Measurements from ENCODE around the gene UCK2. TPM values are rescaled to one million over a fixed set of nuclear protein-coding genes. Genes with fewer than 3 reads are reported as not detected.

UCK2 gene
- total and polyA plus RNA-seq, 10 of the 15 experiments (the other 5 are each of a cell fraction or from before 2014, with no cell fraction given): 55.3 to 106 (median 84.9) TPM

DNA sequence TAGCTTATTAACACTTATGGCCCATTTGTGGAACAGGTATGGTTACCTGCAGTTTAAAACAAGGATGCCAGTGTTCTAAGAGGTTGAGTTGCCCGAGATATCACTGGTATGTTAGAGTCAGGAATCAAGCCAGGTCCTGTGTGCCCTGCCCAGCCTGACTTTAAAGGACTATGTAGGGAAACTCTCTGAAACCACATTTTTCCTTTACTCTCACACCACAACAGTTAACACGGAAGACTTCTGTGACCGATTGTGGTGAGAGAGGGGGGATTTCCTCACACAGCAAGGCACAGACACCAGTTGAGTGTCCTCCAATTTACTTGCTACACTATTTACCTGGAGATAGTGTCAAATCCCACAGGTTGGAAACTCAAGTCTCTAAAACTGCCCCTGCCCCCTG lies 47.8 kb downstream of the UCK2 start (continued):
- no peak for TF ChIP-seq MXI1 (IDR thresholded peaks at IDR 0.05; ENCODE audit: low read depth, low read length)
- TF ChIP-seq MEF2A (IDR thresholded peaks at IDR 0.05; ENCODE audit: insufficient read depth, low read depth, low read length): no peak
- no peak for TF ChIP-seq POLR2A (IDR thresholded peaks at IDR 0.05; ENCODE audit: low read depth, low read length)
- no peak for TF ChIP-seq NR2C1 (IDR thresholded peaks at IDR 0.05)
- TF ChIP-seq EGR1 (IDR thresholded peaks at IDR 0.05; ENCODE audit: borderline replicate concordance in 1 of 2, low read depth in 2 of 2, low read length in 2 of 2): no peak
- peak; percentile 66 for TF ChIP-seq MTA2 (IDR thresholded peaks at IDR 0.05; ENCODE audit: low read depth)
- no peak for TF ChIP-seq ATF7 (IDR thresholded peaks at IDR 0.05; ENCODE audit: low read depth)
- no peak for TF ChIP-seq BACH1 (IDR thresholded peaks at IDR 0.05; ENCODE audit: borderline replicate concordance)
- TF ChIP-seq SMC3 (IDR thresholded peaks at IDR 0.05; ENCODE audit: borderline replicate concordance, low read length): no peak
- peak; percentile 96 for TF ChIP-seq RUNX3 (IDR thresholded peaks at IDR 0.05; ENCODE audit: low read length)
- no peak for TF ChIP-seq STAT3 (IDR thresholded peaks at IDR 0.05; ENCODE audit: low read depth, low read length)
- TF ChIP-seq BRCA1 (IDR thresholded peaks at IDR 0.05; ENCODE audit: low read depth, low read length): no peak
- TF ChIP-seq RBBP5 (conservative IDR thresholded peaks at IDR 0.05): no peak
- 0 out of 2 replicates have a peak, but pooled peaks have one; percentile 12 for TF ChIP-seq HCFC1 (IDR thresholded peaks at IDR 0.05; ENCODE audit: low read length)
- no peak for TF ChIP-seq JUNB (IDR thresholded peaks at IDR 0.05)
- TF ChIP-seq SIN3A (IDR thresholded peaks at IDR 0.05; ENCODE audit: low read depth, low read length): no peak
- TF ChIP-seq HDAC6 (IDR thresholded peaks at IDR 0.05; ENCODE audit: unreplicated experiment): no peak
- TF ChIP-seq, protein P1, sequence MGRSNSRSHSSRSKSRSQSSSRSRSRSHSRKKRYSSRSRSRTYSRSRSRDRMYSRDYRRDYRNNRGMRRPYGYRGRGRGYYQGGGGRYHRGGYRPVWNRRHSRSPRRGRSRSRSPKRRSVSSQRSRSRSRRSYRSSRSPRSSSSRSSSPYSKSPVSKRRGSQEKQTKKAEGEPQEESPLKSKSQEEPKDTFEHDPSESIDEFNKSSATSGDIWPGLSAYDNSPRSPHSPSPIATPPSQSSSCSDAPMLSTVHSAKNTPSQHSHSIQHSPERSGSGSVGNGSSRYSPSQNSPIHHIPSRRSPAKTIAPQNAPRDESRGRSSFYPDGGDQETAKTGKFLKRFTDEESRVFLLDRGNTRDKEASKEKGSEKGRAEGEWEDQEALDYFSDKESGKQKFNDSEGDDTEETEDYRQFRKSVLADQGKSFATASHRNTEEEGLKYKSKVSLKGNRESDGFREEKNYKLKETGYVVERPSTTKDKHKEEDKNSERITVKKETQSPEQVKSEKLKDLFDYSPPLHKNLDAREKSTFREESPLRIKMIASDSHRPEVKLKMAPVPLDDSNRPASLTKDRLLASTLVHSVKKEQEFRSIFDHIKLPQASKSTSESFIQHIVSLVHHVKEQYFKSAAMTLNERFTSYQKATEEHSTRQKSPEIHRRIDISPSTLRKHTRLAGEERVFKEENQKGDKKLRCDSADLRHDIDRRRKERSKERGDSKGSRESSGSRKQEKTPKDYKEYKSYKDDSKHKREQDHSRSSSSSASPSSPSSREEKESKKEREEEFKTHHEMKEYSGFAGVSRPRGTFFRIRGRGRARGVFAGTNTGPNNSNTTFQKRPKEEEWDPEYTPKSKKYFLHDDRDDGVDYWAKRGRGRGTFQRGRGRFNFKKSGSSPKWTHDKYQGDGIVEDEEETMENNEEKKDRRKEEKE (IDR thresholded peaks at IDR 0.05): no peak
- no peak for TF ChIP-seq POLR2AphosphoS5 (IDR thresholded peaks at IDR 0.05; ENCODE audit: low read length)
- no peak for TF ChIP-seq NR2C2 (IDR thresholded peaks at IDR 0.05; ENCODE audit: borderline replicate concordance, control insufficient read depth, insufficient read length, low read depth)
- no peak for TF ChIP-seq SUZ12 (IDR thresholded peaks at IDR 0.05; ENCODE audit: unreplicated experiment)
- TF ChIP-seq CHD2 (IDR thresholded peaks at IDR 0.05; ENCODE audit: borderline replicate concordance, low read depth, low read length): no peak
- no peak for TF ChIP-seq ZSCAN29 (IDR thresholded peaks at IDR 0.05)
- TF ChIP-seq ETV6 (conservative IDR thresholded peaks at IDR 0.05 in 1 of 2, IDR thresholded peaks at IDR 0.05 in 1 of 2; ENCODE audit: borderline replicate concordance in 1 of 2, low read depth in 1 of 2): no peak; a peak in 1 of 4 replicates
- no peak for TF ChIP-seq PRDM15 (CRISPR knock-in tag; IDR thresholded peaks at IDR 0.05)
- no peak for TF ChIP-seq RCOR1 (conservative IDR thresholded peaks at IDR 0.05; ENCODE audit: low read depth, low read length)
- TF ChIP-seq ATF3 (IDR thresholded peaks at IDR 0.05; ENCODE audit: borderline replicate concordance, extremely low read depth, low read depth, low read length): no peak
